Neural progenitor cell (in vitro differentiated cells): ENCODE measurements around the gene MRGPRF.

Experiments used
- CTCF ChIP-seq: fragments of 200-600 bp; sonication (generic); IDR thresholded peaks from 2 replicates; pipeline ENCODE4 v1.5.1; 2017; ENCODE audit warnings: antibody characterized with exemption, mild to moderate bottlenecking
- EZH2 ChIP-seq: fragments of 200-600 bp; sonication (generic); IDR thresholded peaks from 2 replicates; pipeline ENCODE4 v1.6.1; 2017; ENCODE audit warnings: antibody characterized with exemption, mild to moderate bottlenecking, moderate library complexity

- TF ChIP-seq CTCF (no peak), EZH2 (no peak)
Measured at GRCh38 chr11:68970921-68971636, 42.0 kb downstream of the MRGPRF start.
